IMR-90 (cell line): Measurements from ENCODE around the gene PPM1H. TPM values are rescaled to one million over a fixed set of nuclear protein-coding genes. Genes with fewer than 3 reads are reported as not detected.

Source experiments
- ATAC-seq: fragments of 200-7000 bp; cut with Tn5 transposase; 2 replicates; pipeline ENCODE4 v1.9.1; 2020; ENCODE audit warnings: low read depth, mild to moderate bottlenecking, moderate library complexity
- BruUV-seq: library from RNA; stranded (reverse); fragments of 400-500 nt; replicated peaks from 2 replicates; lab custom pipeline; 2021; lab: Mats Ljungman, UMichigan
- CTCF ChIA-PET: fragments of 300-600 bp; formaldehyde crosslinking; extraction: SDS; loops from one replicate; lab custom pipeline; 2021; ENCODE audit warnings: antibody characterized with exemption; lab: Yijun Ruan, JAX
- POLR2A ChIA-PET: fragments of 300-600 bp; sonication (Branson Sonifier 250); formaldehyde crosslinking; loops from one replicate; lab custom pipeline; 2022; ENCODE audit warnings: antibody characterized with exemption; ENCODE audit not compliant: unreplicated experiment; lab: Charles Lee
- DNase-seq: peaks from one replicate; pipeline ENCODE4 v3.0.0; 2013
- H2AFZ ChIP-seq: replicated peaks from 2 replicates; pipeline ENCODE3; 2013; ENCODE audit warnings: low read length, mild to moderate bottlenecking; ENCODE audit not compliant: poor library complexity
- H2AK5ac ChIP-seq: 2 replicates; pipeline ENCODE4 v1.6.1; 2013; ENCODE audit warnings: low read depth, low read length, inconsistent platforms
- H2AK9ac ChIP-seq: replicated peaks from 2 replicates; pipeline ENCODE3; 2013; ENCODE audit warnings: mild to moderate bottlenecking, low read depth, low read length, moderate library complexity; ENCODE audit not compliant: poor library complexity
- H2BK120ac ChIP-seq: 2 replicates; pipeline ENCODE4 v1.6.1; 2013; ENCODE audit warnings: low read depth, low read length, inconsistent platforms
- H2BK15ac ChIP-seq: 3 replicates; pipeline ENCODE4 v1.6.1; 2013; ENCODE audit warnings: low read depth, low read length, inconsistent platforms
- H2BK20ac ChIP-seq: 2 replicates; pipeline ENCODE4 v1.6.1; 2013; ENCODE audit warnings: low read depth, mild to moderate bottlenecking, inconsistent platforms, low read length, moderate library complexity
- H2BK5ac ChIP-seq: 2 replicates; pipeline ENCODE4 v1.6.1; 2013; ENCODE audit warnings: mild to moderate bottlenecking, low read depth, low read length, inconsistent platforms; ENCODE audit not compliant: poor library complexity, severe bottlenecking
- H3K14ac ChIP-seq: replicated peaks from 2 replicates; pipeline ENCODE4 v1.6.1; 2013; ENCODE audit warnings: low read depth, low read length, inconsistent platforms
- H3K18ac ChIP-seq: 2 replicates; pipeline ENCODE4 v1.6.1; 2013; ENCODE audit warnings: low read depth, low read length, control low read depth
- H3K23ac ChIP-seq: 2 replicates; pipeline ENCODE4 v1.6.1; 2013; ENCODE audit warnings: low read depth, low read length, inconsistent platforms
- H3K27ac ChIP-seq: 2 replicates; pipeline ENCODE4 v1.5.1; 2013; ENCODE audit warnings: mild to moderate bottlenecking, control low read depth, low read length; ENCODE audit not compliant: insufficient read depth
- H3K27me3 ChIP-seq: 2 replicates; pipeline ENCODE4 v1.6.1; 2013; ENCODE audit warnings: low read length; ENCODE audit not compliant: control insufficient read depth, insufficient read depth
- H3K36me3 ChIP-seq: 2 replicates; pipeline ENCODE4 v1.6.1; 2013; ENCODE audit warnings: low read length, mixed read lengths; ENCODE audit not compliant: control insufficient read depth, insufficient read depth
- H3K4ac ChIP-seq: 2 replicates; pipeline ENCODE4 v1.6.1; 2013; ENCODE audit warnings: low read depth, low read length, inconsistent platforms
- H3K4me1 ChIP-seq: 2 replicates; pipeline ENCODE4 v1.6.1; 2013; ENCODE audit warnings: low read length, mixed read lengths; ENCODE audit not compliant: control insufficient read depth, insufficient read depth
- H3K4me2 ChIP-seq: 2 replicates; pipeline ENCODE4 v1.6.1; 2013; ENCODE audit warnings: low read depth, mild to moderate bottlenecking, control low read depth, low read length, moderate library complexity
- H3K4me3 ChIP-seq: 2 replicates; pipeline ENCODE4 v1.5.1; 2013; ENCODE audit warnings: low read depth, mild to moderate bottlenecking, control low read depth, low read length, moderate library complexity; ENCODE audit not compliant: insufficient read depth
- H3K56ac ChIP-seq: 2 replicates; pipeline ENCODE4 v1.6.1; 2013; ENCODE audit warnings: low read length, inconsistent platforms; ENCODE audit not compliant: insufficient read depth; ENCODE audit errors: extremely low read depth
- H3K79me1 ChIP-seq, 2 experiments: 2 replicates each; pipeline ENCODE4 v1.6.1; 2013; ENCODE audit warnings: low read length in 2 of 2, inconsistent platforms in 1 of 2, low read depth in 1 of 2
- H3K9ac ChIP-seq: 2 replicates; pipeline ENCODE4 v1.6.1; 2013; ENCODE audit warnings: low read depth, low read length, control low read depth
- H3K9me1 ChIP-seq: 2 replicates; pipeline ENCODE4 v1.6.1; 2013; ENCODE audit warnings: low read length, inconsistent platforms; ENCODE audit not compliant: insufficient read depth
- H3K9me3 ChIP-seq: 2 replicates; pipeline ENCODE4 v1.6.1; 2013; ENCODE audit warnings: low read length; ENCODE audit not compliant: control insufficient read depth, insufficient read depth
- H4K20me1 ChIP-seq: 2 replicates; pipeline ENCODE4 v1.6.1; 2013; ENCODE audit warnings: low read length, inconsistent platforms; ENCODE audit not compliant: insufficient read depth
- H4K5ac ChIP-seq: 2 replicates; pipeline ENCODE4 v1.6.1; 2013; ENCODE audit warnings: mild to moderate bottlenecking, low read depth, low read length, control low read depth
- H4K8ac ChIP-seq, 2 experiments: 2 replicates each; pipeline ENCODE4 v1.6.1; 2013; ENCODE audit warnings: low read depth in 2 of 2, low read length in 2 of 2, control low read depth in 1 of 2, inconsistent platforms in 1 of 2
- H4K91ac ChIP-seq: 2 replicates; pipeline ENCODE4 v1.6.1; 2013; ENCODE audit warnings: low read depth, low read length, inconsistent platforms; ENCODE audit not compliant: insufficient read depth
- CEBPB ChIP-seq: IDR thresholded peaks from 2 replicates; pipeline ENCODE4 v1.6.1; 2012; ENCODE audit warnings: low read depth, low read length, improper control_type of control experiment
- ELK1 ChIP-seq: fragments of 150-350 bp; IDR thresholded peaks from 2 replicates; pipeline ENCODE4 v1.6.1; 2016; ENCODE audit warnings: low read depth, mild to moderate bottlenecking, low read length, moderate library complexity, borderline replicate concordance
- FOS ChIP-seq: fragments of 150-350 bp; IDR thresholded peaks from 2 replicates; pipeline ENCODE4 v1.6.1; 2016; ENCODE audit warnings: low read depth, low read length
- MAZ ChIP-seq: IDR thresholded peaks from 2 replicates; pipeline ENCODE4 v1.6.1; 2012; ENCODE audit warnings: low read depth, mild to moderate bottlenecking, low read length, improper control_type of control experiment, moderate library complexity, borderline replicate concordance
- MXI1 ChIP-seq: IDR thresholded peaks from 2 replicates; pipeline ENCODE4 v1.6.1; 2012; ENCODE audit warnings: low read depth, mild to moderate bottlenecking, low read length, moderate library complexity, borderline replicate concordance
- RCOR1 ChIP-seq: IDR thresholded peaks from 2 replicates; pipeline ENCODE4 v1.6.1; 2012; ENCODE audit warnings: mild to moderate bottlenecking, low read length, improper control_type of control experiment; ENCODE audit not compliant: insufficient replicate concordance
- WGBS, 2 experiments: methylation state at CpG; one replicate each; pipeline versions ENCODE4 v1.1.5 to v1.1.7; 2013; ENCODE audit warnings: missing lambda C conversion rate in 2 of 2; ENCODE audit not compliant: insufficient read length in 1 of 2; ENCODE audit errors: extremely low coverage in 2 of 2; 5-methylcytosine and 5-hydroxymethylcytosine counted together
- dilution Hi-C: fragments of 300-500 bp; cut with HindIII; formaldehyde crosslinking; loops from one replicate; pipeline ENCODE4 v1.14.3; 2018; ENCODE audit warnings: low sequenced_read_pairs; ENCODE audit not compliant: unreplicated experiment
- in situ Hi-C: fragments of 300-500 bp; cut with MboI; formaldehyde crosslinking; loops from 3 replicates; pipeline ENCODE4 v1.14.3; 2019; ENCODE audit warnings: low sequenced_read_pairs, inconsistent platforms, mixed read lengths
- intact Hi-C: fragments of 100-400 bp; cut with micrococcal nuclease; formaldehyde crosslinking; loops from 2 replicates; pipeline ENCODE4 v1.10.0; 2022
- polyA plus RNA-seq, 3 experiments: library from polyadenylated mRNA; depleted of rRNA; stranded (reverse); fragments of >200 nt; gene quantifications; 2 replicates each; pipeline ENCODE4 v1.2.3, GENCODE V29; 2012; ENCODE audit warnings: low replicate concordance in 1 of 3
- total RNA-seq: library from RNA; depleted of rRNA; stranded (reverse); fragments of >200 nt; gene quantifications from 2 replicates; pipeline ENCODE4 v1.2.3, GENCODE V29; 2012

The PPM1H gene
- total and polyA plus RNA-seq, 2 of the 4 experiments (the other 2 are of a cell fraction): 0.14 to 0.18 TPM

GRCh38 chr12:62739266-62740015 lies 195.5 kb downstream of the PPM1H start:
- Histone ChIP-seq H3K9me1 (peaks cover 10% of the 10 kb centered on the region), H2BK120ac (peak overlapping the region; percentile 9; the same call in 1 of the 2 replicates), H3K79me1 (no peaks in the 10 kb centered on the region), H2BK5ac (no peak overlapping the region), H3K4me1 (peaks cover 6% of the 10 kb centered on the region), H3K4me3 (no peak overlapping the region), H3K4me2 (no peak overlapping the region), H3K18ac (no peak overlapping the region), H3K56ac (no peak overlapping the region), H3K9ac (no peak overlapping the region), H2AK5ac (no peak overlapping the region), H2AFZ (peak overlapping the region; percentile 40), H4K5ac (no peak overlapping the region), H3K14ac (no peak overlapping the region), H3K27ac (no peak overlapping the region), H2BK15ac (no peak overlapping the region), H2BK20ac (no peak overlapping the region), H4K8ac (no peak overlapping the region), H3K4ac (no peak overlapping the region), H3K9me3 (no peaks in the 10 kb centered on the region), H4K20me1 (no peaks in the 10 kb centered on the region), H2AK9ac (no peak overlapping the region), H4K91ac (no peak overlapping the region), H3K36me3 (no peaks in the 10 kb centered on the region), H3K23ac (no peak overlapping the region), H3K27me3 (no peaks in the 10 kb centered on the region; the same call in 1 of the 2 replicates)
- no TSS peak for BruUV-seq
- in situ Hi-C loops (no loop called here), dilution Hi-C loops (no loop called here), intact Hi-C loops (no loop called here)
- CTCF ChIA-PET: no interaction called here
- TF ChIP-seq MAZ (no peak), RCOR1 (no peak), ELK1 (no peak), FOS (no peak), MXI1 (no peak), CEBPB (no peak)
- WGBS, 2 experiments: 76% methylated on average over 2 of the region's 9 CpGs; no CpG with 5 or more reads in 1 of the 2 experiments
- DNase-seq (no peak), ATAC-seq (no peak)
- POLR2A ChIA-PET: no interaction called here
